Astrocyte of the cerebellum (primary cell): ENCODE measurements around the gene CNTN5.

Experiments used
- DNase-seq: peaks from one replicate; pipeline ENCODE4 v3.0.0-alpha.2; 2011; ENCODE audit warnings: low read depth
- H3K4me3 ChIP-seq: 2 replicates; pipeline ENCODE4 v1.5.1; 2011; ENCODE audit warnings: mild to moderate bottlenecking, low read depth, low read length, moderate library complexity
- in situ Hi-C: cut with HindIII; loops from 2 replicates; pipeline ENCODE4 v1.10.0; 2017; ENCODE audit warnings: low sequenced_read_pairs
- TF ChIP-seq, protein P1 (sequence below): IDR thresholded peaks from 2 replicates; pipeline ENCODE4 v1.5.1; 2012; ENCODE audit warnings: low read length, low read depth, moderate library complexity, mild to moderate bottlenecking; ENCODE audit errors: missing control alignments

The CNTN5 gene

DNA sequence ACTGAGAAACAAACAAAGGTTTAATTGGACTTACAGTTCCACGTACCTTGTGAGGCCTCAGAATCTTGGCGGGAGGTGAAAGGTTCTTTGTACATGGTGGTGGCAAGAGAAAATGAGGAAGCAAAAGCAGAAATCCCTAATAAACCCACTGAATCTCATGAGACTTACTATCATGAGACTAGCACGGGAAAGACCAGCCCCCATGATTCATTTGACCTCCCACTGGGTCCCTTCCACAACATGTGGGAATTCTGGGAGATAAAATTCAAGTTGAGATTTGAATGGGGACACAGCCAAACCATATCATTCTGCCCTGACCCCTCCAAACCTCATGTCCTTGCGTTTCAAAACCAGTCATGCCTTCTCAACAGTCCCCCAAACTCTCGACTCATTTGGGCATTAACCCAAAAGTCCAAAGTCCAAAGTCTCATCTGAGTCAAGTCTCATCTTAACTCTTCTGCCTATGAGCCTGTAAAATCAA is 617.4 kb downstream of the CNTN5 start:
- no peak overlapping the region for H3K4me3 ChIP-seq
- no peak for DNase-seq
- in situ Hi-C loops: no loop called here
- TF ChIP-seq, protein P1, sequence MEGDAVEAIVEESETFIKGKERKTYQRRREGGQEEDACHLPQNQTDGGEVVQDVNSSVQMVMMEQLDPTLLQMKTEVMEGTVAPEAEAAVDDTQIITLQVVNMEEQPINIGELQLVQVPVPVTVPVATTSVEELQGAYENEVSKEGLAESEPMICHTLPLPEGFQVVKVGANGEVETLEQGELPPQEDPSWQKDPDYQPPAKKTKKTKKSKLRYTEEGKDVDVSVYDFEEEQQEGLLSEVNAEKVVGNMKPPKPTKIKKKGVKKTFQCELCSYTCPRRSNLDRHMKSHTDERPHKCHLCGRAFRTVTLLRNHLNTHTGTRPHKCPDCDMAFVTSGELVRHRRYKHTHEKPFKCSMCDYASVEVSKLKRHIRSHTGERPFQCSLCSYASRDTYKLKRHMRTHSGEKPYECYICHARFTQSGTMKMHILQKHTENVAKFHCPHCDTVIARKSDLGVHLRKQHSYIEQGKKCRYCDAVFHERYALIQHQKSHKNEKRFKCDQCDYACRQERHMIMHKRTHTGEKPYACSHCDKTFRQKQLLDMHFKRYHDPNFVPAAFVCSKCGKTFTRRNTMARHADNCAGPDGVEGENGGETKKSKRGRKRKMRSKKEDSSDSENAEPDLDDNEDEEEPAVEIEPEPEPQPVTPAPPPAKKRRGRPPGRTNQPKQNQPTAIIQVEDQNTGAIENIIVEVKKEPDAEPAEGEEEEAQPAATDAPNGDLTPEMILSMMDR: no peak

DNA sequence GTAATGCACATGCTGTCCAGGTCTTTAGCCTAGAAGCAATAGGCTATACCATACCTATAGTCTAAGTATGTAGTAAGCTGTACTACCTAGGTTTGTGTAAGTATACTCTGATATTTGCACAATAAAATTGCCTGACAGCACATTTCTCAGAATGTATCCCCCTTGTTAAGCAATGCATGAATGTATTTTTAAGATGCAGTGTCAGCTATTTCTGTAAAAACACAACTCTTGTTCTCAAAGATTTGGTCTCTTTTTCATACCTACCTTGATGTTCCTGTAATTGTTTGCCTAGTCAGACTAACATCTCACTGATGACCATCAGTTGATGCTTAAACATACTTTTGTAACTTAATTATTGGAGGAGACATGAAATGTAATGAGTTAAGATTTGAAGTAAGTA is 619.9 kb downstream of the CNTN5 start:
- TF ChIP-seq, protein P1: no peak
- in situ Hi-C loops: no loop called here
- no peak overlapping the region for H3K4me3 ChIP-seq
- DNase-seq: no peak

DNA sequence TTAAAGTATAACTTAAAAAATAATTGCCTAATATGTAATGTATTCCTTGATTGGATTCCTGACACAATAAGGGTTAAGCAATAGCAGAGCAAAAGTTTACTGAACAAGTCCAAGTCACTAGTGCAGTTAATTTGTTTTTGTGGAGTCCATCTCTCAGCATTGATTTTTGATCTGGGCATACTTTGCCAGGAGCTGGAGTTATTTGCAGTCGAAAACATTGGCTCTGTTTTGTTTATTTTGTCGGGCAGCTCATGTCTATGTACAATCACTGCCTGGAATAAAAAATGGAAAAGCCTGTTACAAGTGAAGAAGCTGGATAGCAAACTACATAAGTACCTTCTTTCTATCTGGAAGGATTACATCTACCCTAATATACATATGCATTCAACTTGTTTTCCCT is 625.2 kb downstream of the CNTN5 start:
- in situ Hi-C loops: no loop called here
- DNase-seq: no peak
- TF ChIP-seq, protein P1: no peak
- no peak overlapping the region for H3K4me3 ChIP-seq

DNA sequence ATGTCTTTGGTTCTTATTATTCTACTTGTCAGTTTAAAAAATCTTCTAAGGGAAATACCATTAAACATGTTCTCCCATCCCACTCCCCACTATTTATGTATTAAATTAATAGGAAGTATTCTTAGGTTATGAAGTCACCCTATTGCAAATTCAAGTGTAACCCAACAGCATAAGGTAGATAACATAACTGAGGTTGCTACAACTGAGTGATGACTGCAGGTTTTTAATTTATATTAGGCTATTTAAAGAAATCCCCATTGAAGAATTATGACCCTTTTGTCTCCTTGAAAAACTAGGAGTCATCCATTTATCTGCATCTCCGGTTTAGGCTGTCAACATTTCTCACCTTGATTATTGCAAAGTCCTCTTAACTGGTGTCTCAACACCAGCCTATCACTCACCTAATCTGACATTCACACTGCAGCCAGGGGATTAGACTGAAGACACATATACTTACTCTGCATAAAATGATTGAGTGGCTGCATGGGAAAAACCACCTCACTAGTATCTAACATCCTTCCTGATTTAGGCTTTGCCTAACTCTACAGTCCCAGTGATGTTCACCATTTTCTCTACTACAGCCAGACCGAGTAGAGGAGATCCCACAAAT is 649.4 kb downstream of the CNTN5 start:
- in situ Hi-C loops: no loop called here
- TF ChIP-seq, protein P1: no peak
- DNase-seq: no peak
- H3K4me3 ChIP-seq: no peak overlapping the region

DNA sequence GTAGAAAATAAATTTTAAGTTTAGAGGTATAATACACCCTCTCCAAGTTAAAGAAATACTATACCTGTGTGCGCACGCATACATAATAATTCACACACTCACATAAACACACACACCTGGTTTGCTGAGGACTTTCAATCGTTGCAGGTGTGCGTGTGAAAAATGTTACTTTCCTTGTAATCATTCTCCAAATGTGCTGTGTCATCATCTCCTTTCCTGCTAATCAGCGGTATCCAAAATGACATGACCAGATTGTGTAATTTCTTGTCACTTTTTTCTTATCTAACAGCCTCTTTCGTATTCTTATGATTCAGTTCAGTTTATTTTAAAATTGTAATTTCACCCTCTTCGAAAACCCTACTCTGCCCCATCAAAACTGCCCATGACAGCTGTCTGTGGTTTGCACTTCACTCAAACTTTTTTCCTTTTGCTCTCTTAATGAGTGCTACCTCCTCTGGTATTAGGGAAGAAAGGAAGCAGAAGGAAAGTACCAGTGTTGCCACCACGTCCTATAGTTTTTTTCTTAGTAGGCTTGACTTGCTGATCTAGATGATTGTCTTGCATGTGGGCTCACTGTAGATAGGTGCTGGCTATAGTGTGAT is 651.2 kb downstream of the CNTN5 start:
- TF ChIP-seq, protein P1: no peak
- no peak overlapping the region for H3K4me3 ChIP-seq
- in situ Hi-C loops: no loop called here
- DNase-seq: no peak

DNA sequence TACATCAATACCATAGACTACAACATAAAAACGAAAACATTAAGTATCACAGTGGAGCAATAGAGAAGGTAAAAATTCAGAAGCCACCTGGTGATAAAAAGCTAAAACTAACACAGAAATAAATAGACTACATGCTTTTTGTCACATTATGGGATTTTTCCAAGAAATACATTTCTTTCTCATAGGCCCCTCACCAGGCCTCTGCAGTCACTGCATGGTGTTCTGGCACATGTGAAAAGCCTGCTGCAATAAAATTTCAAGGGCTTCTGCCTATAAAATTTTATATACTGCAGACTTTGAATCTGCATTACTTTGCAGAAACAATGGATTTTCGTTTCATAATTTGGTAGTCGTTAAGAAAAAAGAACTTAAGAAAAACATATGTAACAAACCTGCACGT is 655.5 kb downstream of the CNTN5 start:
- TF ChIP-seq, protein P1: no peak

More for the DNA sequence above, 655.5 kb downstream of the CNTN5 start:
- in situ Hi-C loops: no loop called here
- H3K4me3 ChIP-seq: no peak overlapping the region
- DNase-seq: no peak
